ENCODE data around the gene EVC.

DNA sequence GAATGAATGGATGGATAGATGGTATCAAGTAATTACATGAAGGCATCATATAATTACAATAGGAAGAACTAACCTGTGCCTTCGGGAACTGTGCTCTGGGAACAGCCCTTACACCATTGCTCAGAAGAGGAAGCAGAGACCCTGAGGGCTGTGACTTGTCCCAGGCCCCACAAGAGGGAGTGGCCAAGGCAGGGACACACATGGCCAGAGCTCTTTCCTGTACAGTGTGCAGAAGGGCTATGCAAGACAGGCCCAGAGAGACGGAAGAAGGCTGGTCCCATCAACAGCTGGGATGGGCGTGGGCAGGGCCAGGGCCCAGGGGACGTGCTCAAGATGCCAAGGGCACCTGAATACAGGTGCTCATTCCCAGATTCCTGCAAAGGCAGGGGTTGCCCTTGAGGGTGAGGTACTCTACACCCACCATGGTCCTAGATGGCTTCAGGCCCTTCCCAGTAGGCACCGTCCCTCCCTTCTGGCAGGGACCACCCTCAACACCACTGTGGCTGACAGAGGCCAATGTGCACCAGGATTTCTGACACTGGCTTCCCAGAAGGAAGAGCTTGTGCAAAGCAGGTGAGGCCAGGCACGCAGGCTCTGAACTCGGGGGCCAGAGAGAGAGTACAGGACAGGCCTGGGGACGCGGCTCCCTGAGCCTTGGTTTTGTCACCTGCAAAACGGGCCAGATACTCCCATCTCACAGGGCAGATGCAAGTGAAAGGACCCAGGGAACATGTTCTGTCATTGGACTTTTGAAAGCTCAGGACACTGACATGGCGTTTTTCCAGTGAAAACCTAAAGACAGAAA, 4.3 kb upstream of the EVC start:
- no peak for TF ChIP-seq EZH2 (IDR thresholded peaks at IDR 0.05; ENCODE audit: low read length, missing control alignments)
- TF ChIP-seq CTCF (conservative IDR thresholded peaks at IDR 0.05 in 1 of 2, IDR thresholded peaks at IDR 0.05 in 1 of 2; ENCODE audit: low read depth in 1 of 2, low read length in 2 of 2), result no peak

All from fibroblast of lung (primary cell).